GM12878 (cell line): ENCODE results near the gene ZBTB5. TPM values are rescaled to one million over a fixed set of nuclear protein-coding genes. Genes with fewer than 3 reads are reported as not detected.

Source experiments
- CREB1 ChIP-seq: IDR thresholded peaks from 2 replicates; pipeline ENCODE4 v1.6.1; 2012; ENCODE audit warnings: low read depth, mild to moderate bottlenecking, inconsistent platforms
- CREM ChIP-seq: IDR thresholded peaks from 2 replicates; pipeline ENCODE4 v1.6.1; 2014; ENCODE audit warnings: antibody characterized with exemption, low read depth
- EP300 ChIP-seq, 2 experiments: fragments of 150-350 bp in 1 of 2; IDR thresholded peaks; 2 replicates each; pipeline ENCODE4 v1.6.1; 2011 to 2012; ENCODE audit warnings: low read depth in 2 of 2, low read length in 2 of 2, borderline replicate concordance in 1 of 2, improper control_type of control experiment in 1 of 2, inconsistent platforms in 1 of 2; ENCODE audit not compliant: control insufficient read depth in 1 of 2
- GATAD2B ChIP-seq: fragments of 450-650 bp; conservative IDR thresholded peaks from 2 replicates; pipeline ENCODE4 v1.6.1; 2017; ENCODE audit warnings: low read depth, mild to moderate bottlenecking, moderate library complexity
- IRF4 ChIP-seq: IDR thresholded peaks from 2 replicates; pipeline ENCODE4 v1.6.1; 2011; ENCODE audit warnings: low read depth, low read length
- JUNB ChIP-seq: IDR thresholded peaks from 2 replicates; pipeline ENCODE4 v1.6.1; 2016; ENCODE audit warnings: antibody characterized with exemption, mild to moderate bottlenecking
- JUND ChIP-seq: IDR thresholded peaks from 2 replicates; pipeline ENCODE4 v1.6.1; 2012; ENCODE audit warnings: low read depth, mild to moderate bottlenecking, low read length, improper control_type of control experiment, moderate library complexity
- MEF2A ChIP-seq: IDR thresholded peaks from 2 replicates; pipeline ENCODE4 v1.6.1; 2011; ENCODE audit warnings: low read depth, mild to moderate bottlenecking, low read length, moderate library complexity; ENCODE audit not compliant: insufficient read depth
- NFIC ChIP-seq: IDR thresholded peaks from 2 replicates; pipeline ENCODE4 v1.6.1; 2012; ENCODE audit warnings: low read depth, mild to moderate bottlenecking, inconsistent platforms, low read length, moderate library complexity
- NFYA ChIP-seq: IDR thresholded peaks from 2 replicates; pipeline ENCODE4 v1.6.1; 2011; ENCODE audit warnings: low read depth, mild to moderate bottlenecking, low read length, improper control_type of control experiment, borderline replicate concordance
- NR2F1 ChIP-seq: fragments of 450-650 bp; conservative IDR thresholded peaks from 2 replicates; pipeline ENCODE4 v1.6.1; 2017; ENCODE audit warnings: mild to moderate bottlenecking
- POLR2A ChIP-seq: IDR thresholded peaks from 2 replicates; pipeline ENCODE4 v1.6.1; 2011; ENCODE audit warnings: low read depth, mild to moderate bottlenecking, low read length
- RAD21 ChIP-seq: IDR thresholded peaks from 2 replicates; pipeline ENCODE4 v1.6.1; 2011; ENCODE audit warnings: mild to moderate bottlenecking, low read depth, low read length, moderate library complexity; ENCODE audit not compliant: insufficient read depth
- SMAD5 ChIP-seq: IDR thresholded peaks from 2 replicates; pipeline ENCODE4 v1.6.1; 2016; ENCODE audit warnings: antibody characterized with exemption, low read depth
- SMARCA5 ChIP-seq: fragments of 450-650 bp; IDR thresholded peaks from 2 replicates; pipeline ENCODE4 v1.6.1; 2017; ENCODE audit warnings: mild to moderate bottlenecking
- SUZ12 ChIP-seq: fragments of 200-600 bp; sonication (generic); IDR thresholded peaks from one replicate; pipeline ENCODE4 v1.6.1; 2018; ENCODE audit warnings: antibody characterized with exemption, mild to moderate bottlenecking; ENCODE audit not compliant: unreplicated experiment
- TBL1XR1 ChIP-seq: IDR thresholded peaks from 2 replicates; pipeline ENCODE4 v1.6.1; 2012; ENCODE audit warnings: low read depth, low read length, improper control_type of control experiment
- ZBED1 ChIP-seq: IDR thresholded peaks from 2 replicates; pipeline ENCODE4 v1.6.1; 2016; ENCODE audit warnings: borderline replicate concordance
- ZNF207 ChIP-seq: fragments of 450-650 bp; IDR thresholded peaks from 2 replicates; pipeline ENCODE4 v1.6.1; 2014; ENCODE audit warnings: antibody characterized with exemption, mild to moderate bottlenecking, borderline replicate concordance
- ZZZ3 ChIP-seq: IDR thresholded peaks from 2 replicates; pipeline ENCODE4 v1.6.1; 2011; ENCODE audit warnings: low read depth; ENCODE audit not compliant: control insufficient read depth, insufficient read length
- polyA plus RNA-seq, 11 experiments: library from polyadenylated mRNA; depleted of rRNA in 4 of 11; unstranded in 6 of 11; stranded (reverse) in 5 of 11; fragments of >200 nt; fragmentation: Nextera tagmentation in 4 of 11; fragmentation: Illumina TruSeq in 1 of 11; extraction: Ambion mirVana in 4 of 11; extraction: Trizol in 1 of 11; gene quantifications; 1 replicate in 1 of 11; 2 replicates in 10 of 11; pipeline versions ENCODE4 v1.2.1 to v1.2.3, GENCODE V29; 2011 to 2016; ENCODE audit warnings: inconsistent platforms in 2 of 11, missing spikeins in 2 of 11, low read depth in 1 of 11
- total RNA-seq, 4 experiments: library from RNA; depleted of rRNA in 3 of 4; stranded (reverse); fragments of >200 nt in 3 of 4; fragmentation: Illumina TruSeq in 1 of 4; extraction: Trizol in 1 of 4; gene quantifications; 2 replicates each; pipeline versions ENCODE4 v1.2.1 to v1.2.3, GENCODE V29; 2013 to 2021
- TF ChIP-seq, protein P1 (sequence below): IDR thresholded peaks from 2 replicates; pipeline ENCODE4 v1.6.1; 2012; ENCODE audit warnings: improper control_type of control experiment, low read depth, low read length; ENCODE audit not compliant: insufficient replicate concordance
- TF ChIP-seq, protein P2 (sequence below): fragments of 450-650 bp; IDR thresholded peaks from 2 replicates; pipeline ENCODE4 v1.6.1; 2017; ENCODE audit warnings: low read depth, mild to moderate bottlenecking, moderate library complexity

Gene ZBTB5
- total and polyA plus RNA-seq, 10 of the 15 experiments (the other 5 are each of a cell fraction or from before 2014, with no cell fraction given) = 1.4 to 32.5 (median 12.1) TPM

DNA sequence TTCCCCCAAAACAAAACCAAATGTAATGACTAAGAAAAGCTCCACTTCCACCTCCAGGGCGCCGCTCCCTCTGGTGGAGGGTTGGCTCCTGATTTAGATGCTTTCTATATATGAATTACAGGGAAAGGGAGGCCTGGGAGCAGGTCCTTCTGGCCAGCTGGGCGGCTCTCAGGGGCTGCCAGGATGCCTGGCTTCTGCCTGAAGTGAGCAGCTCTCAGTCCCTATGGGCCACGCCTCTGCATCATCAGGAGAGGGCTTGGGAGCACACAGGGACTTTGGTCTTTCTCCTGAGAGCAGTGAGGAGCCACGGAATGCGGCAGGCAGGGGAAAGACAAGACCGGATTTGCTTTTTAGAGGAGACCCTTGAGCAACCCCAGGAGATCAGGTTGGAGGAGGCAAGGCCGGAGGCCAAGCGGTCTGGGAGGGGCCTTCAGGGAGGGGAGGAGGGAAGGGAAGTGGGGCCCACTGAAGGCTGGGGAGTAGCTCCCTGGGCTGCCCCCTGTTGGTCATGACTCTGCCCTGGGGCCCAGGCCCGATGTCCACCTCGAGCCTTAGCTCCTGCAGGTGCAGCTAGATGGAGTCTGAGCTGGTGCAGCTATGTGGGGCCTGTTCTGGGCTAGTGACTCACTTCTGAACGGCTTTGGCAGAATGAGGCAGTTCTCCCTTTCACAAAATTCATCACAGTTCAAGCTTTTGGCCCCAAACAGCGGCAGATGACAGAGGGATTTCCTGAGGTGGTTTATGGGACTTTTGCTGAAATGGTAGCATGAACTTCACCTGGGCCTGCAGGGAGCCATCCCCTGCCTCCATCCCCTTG is 54.1 kb downstream of the ZBTB5 start (continued):
- TF ChIP-seq, protein P1, sequence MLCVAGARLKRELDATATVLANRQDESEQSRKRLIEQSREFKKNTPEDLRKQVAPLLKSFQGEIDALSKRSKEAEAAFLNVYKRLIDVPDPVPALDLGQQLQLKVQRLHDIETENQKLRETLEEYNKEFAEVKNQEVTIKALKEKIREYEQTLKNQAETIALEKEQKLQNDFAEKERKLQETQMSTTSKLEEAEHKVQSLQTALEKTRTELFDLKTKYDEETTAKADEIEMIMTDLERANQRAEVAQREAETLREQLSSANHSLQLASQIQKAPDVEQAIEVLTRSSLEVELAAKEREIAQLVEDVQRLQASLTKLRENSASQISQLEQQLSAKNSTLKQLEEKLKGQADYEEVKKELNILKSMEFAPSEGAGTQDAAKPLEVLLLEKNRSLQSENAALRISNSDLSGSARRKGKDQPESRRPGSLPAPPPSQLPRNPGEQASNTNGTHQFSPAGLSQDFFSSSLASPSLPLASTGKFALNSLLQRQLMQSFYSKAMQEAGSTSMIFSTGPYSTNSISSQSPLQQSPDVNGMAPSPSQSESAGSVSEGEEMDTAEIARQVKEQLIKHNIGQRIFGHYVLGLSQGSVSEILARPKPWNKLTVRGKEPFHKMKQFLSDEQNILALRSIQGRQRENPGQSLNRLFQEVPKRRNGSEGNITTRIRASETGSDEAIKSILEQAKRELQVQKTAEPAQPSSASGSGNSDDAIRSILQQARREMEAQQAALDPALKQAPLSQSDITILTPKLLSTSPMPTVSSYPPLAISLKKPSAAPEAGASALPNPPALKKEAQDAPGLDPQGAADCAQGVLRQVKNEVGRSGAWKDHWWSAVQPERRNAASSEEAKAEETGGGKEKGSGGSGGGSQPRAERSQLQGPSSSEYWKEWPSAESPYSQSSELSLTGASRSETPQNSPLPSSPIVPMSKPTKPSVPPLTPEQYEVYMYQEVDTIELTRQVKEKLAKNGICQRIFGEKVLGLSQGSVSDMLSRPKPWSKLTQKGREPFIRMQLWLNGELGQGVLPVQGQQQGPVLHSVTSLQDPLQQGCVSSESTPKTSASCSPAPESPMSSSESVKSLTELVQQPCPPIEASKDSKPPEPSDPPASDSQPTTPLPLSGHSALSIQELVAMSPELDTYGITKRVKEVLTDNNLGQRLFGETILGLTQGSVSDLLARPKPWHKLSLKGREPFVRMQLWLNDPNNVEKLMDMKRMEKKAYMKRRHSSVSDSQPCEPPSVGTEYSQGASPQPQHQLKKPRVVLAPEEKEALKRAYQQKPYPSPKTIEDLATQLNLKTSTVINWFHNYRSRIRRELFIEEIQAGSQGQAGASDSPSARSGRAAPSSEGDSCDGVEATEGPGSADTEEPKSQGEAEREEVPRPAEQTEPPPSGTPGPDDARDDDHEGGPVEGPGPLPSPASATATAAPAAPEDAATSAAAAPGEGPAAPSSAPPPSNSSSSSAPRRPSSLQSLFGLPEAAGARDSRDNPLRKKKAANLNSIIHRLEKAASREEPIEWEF = peak; percentile 31
- TF ChIP-seq GATAD2B (0 out of 2 replicates have a peak, but pooled peaks have one; percentile 41), JUNB (peak; percentile 82), ZBED1 (peak; percentile 92), SUZ12 (no peak), NR2F1 (peak; percentile 79), ZZZ3 (no peak), CREB1 (no peak), NFYA (no peak), CREM (peak; percentile 79), SMARCA5 (peak; percentile 59; the same call in 1 of the 2 replicates), ZNF207 (no peak), POLR2A (peak; percentile 81), EP300 (IDR thresholded peaks at IDR 0.05; ENCODE audit: borderline replicate concordance in 1 of 2, control insufficient read depth in 1 of 2, low read depth in 2 of 2, low read length in 2 of 2) (peak in 1 of 2 experiments; percentile 50; a peak in 2 of 4 replicates), TBL1XR1 (0 out of 2 replicates have a peak, but pooled peaks have one; percentile 28), SMAD5 (peak; percentile 63), MEF2A (0 out of 2 replicates have a peak, but pooled peaks have one; percentile 52), IRF4 (peak; percentile 68; the same call in 1 of the 2 replicates), RAD21 (peak; percentile 43; the same call in 1 of the 2 replicates), NFIC (no peak), JUND (0 out of 2 replicates have a peak, but pooled peaks have one; percentile 12)
- TF ChIP-seq, protein P2, sequence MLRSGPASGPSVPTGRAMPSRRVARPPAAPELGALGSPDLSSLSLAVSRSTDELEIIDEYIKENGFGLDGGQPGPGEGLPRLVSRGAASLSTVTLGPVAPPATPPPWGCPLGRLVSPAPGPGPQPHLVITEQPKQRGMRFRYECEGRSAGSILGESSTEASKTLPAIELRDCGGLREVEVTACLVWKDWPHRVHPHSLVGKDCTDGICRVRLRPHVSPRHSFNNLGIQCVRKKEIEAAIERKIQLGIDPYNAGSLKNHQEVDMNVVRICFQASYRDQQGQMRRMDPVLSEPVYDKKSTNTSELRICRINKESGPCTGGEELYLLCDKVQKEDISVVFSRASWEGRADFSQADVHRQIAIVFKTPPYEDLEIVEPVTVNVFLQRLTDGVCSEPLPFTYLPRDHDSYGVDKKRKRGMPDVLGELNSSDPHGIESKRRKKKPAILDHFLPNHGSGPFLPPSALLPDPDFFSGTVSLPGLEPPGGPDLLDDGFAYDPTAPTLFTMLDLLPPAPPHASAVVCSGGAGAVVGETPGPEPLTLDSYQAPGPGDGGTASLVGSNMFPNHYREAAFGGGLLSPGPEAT = peak; percentile 66; the same call in 1 of the 2 replicates
